K562 (cell line): ENCODE results near the gene PCK1. TPM values are rescaled to one million over a fixed set of nuclear protein-coding genes. Genes with fewer than 3 reads are reported as not detected.
A peak's percentile ranks its signal among the peaks of the same experiment; 100 is the strongest.

ENCODE experiments used
- GTF2A2 ChIP-seq: IDR thresholded peaks from 2 replicates; pipeline ENCODE4 v1.6.1; 2016; ENCODE audit warnings: mild to moderate bottlenecking, missing genetic modification characterization, missing compliant biosample characterization
- HIVEP1 ChIP-seq: fragments of 250-450 bp; sonication (Bioruptor Pico); IDR thresholded peaks from 2 replicates; pipeline ENCODE4 v1.4.0; 2020; ENCODE audit warnings: mild to moderate bottlenecking
- KAT8 ChIP-seq: fragments of 450-650 bp; IDR thresholded peaks from 2 replicates; pipeline ENCODE4 v1.6.1; 2016; ENCODE audit warnings: low read depth, mild to moderate bottlenecking
- KDM1A ChIP-seq, 2 experiments: fragments of 450-650 bp; IDR thresholded peaks; 2 replicates each; pipeline ENCODE4 v1.6.1; 2016; ENCODE audit warnings: mild to moderate bottlenecking in 2 of 2
- L3MBTL2 ChIP-seq: fragments of 450-650 bp; IDR thresholded peaks from 2 replicates; pipeline ENCODE4 v1.6.1; 2016; ENCODE audit warnings: mild to moderate bottlenecking, moderate library complexity
- NEUROD1 ChIP-seq: fragments of 150-350 bp; IDR thresholded peaks from 2 replicates; pipeline ENCODE4 v1.6.1; 2014; ENCODE audit warnings: borderline replicate concordance, low read length, low read depth; ENCODE audit not compliant: partially characterized antibody
- NFIX ChIP-seq: fragments of 250-450 bp; sonication (Bioruptor Pico); IDR thresholded peaks from 2 replicates; pipeline ENCODE4 v1.4.0; 2020; ENCODE audit warnings: low read depth, mild to moderate bottlenecking, moderate library complexity
- RBM15 ChIP-seq: fragments of 200-400 bp; formaldehyde crosslinking; IDR thresholded peaks from 2 replicates; pipeline ENCODE4 v1.6.1; 2018; ENCODE audit warnings: mild to moderate bottlenecking, low read length, moderate library complexity; ENCODE audit not compliant: insufficient read depth
- RREB1 ChIP-seq: fragments of 250-450 bp; sonication (Bioruptor Pico); IDR thresholded peaks from 2 replicates; pipeline ENCODE4 v1.4.0; 2020
- SRSF3 ChIP-seq: fragments of 200-400 bp; formaldehyde crosslinking; IDR thresholded peaks from 2 replicates; pipeline ENCODE4 v1.6.1; 2016; ENCODE audit warnings: mild to moderate bottlenecking, low read length, moderate library complexity; ENCODE audit not compliant: insufficient read depth
- TSHZ1 ChIP-seq: fragments of 250-450 bp; sonication (Bioruptor Pico); IDR thresholded peaks from 2 replicates; pipeline ENCODE4 v1.4.0; 2020; ENCODE audit warnings: mild to moderate bottlenecking, moderate library complexity
- ZNF274 ChIP-seq: IDR thresholded peaks from 2 replicates; pipeline ENCODE4 v1.6.1; 2011; ENCODE audit warnings: low read depth, mild to moderate bottlenecking, low read length, moderate library complexity, borderline replicate concordance
- ZNF778 ChIP-seq: fragments of 450-650 bp; formaldehyde crosslinking; IDR thresholded peaks from 2 replicates; pipeline ENCODE4 v1.4.0; 2020; ENCODE audit warnings: mild to moderate bottlenecking, moderate library complexity
- ZNF79 ChIP-seq: fragments of 250-450 bp; sonication (Bioruptor Pico); IDR thresholded peaks from 2 replicates; pipeline ENCODE4 v1.4.0; 2020; ENCODE audit warnings: low read depth, mild to moderate bottlenecking, moderate library complexity
- polyA plus RNA-seq, 8 experiments: library from polyadenylated mRNA; depleted of rRNA in 4 of 8; stranded (reverse) in 5 of 8; unstranded in 3 of 8; fragments of >200 nt; fragmentation: Nextera tagmentation in 2 of 8; fragmentation: Illumina TruSeq in 1 of 8; extraction: Ambion mirVana in 2 of 8; extraction: Trizol in 1 of 8; gene quantifications; 2 replicates each; pipeline versions ENCODE4 v1.2.1 to v1.2.3, GENCODE V29; 2011 to 2014; ENCODE audit warnings: inconsistent platforms in 1 of 8, missing spikeins in 1 of 8
- total RNA-seq, 7 experiments: library from RNA; depleted of rRNA in 6 of 7; stranded (reverse); fragments of >200 nt in 6 of 7; fragmentation: Illumina TruSeq in 2 of 7; extraction: Trizol in 2 of 7; gene quantifications; 2 replicates each; pipeline versions ENCODE4 v1.2.1 to v1.2.3, GENCODE V29; 2011 to 2021; ENCODE audit warnings: low replicate concordance in 1 of 7
- TF ChIP-seq, protein P1 (sequence below): sonication (generic); formaldehyde crosslinking; IDR thresholded peaks from 2 replicates; pipeline ENCODE4 v1.8.1; 2022; ENCODE audit warnings: missing genetic modification reagents

Gene PCK1
- total and polyA plus RNA-seq, 9 of the 15 experiments (the other 6 are each of a cell fraction or from before 2014, with no cell fraction given) = 0.05 to 0.73 (median 0.15) TPM

- TF ChIP-seq, protein P1, sequence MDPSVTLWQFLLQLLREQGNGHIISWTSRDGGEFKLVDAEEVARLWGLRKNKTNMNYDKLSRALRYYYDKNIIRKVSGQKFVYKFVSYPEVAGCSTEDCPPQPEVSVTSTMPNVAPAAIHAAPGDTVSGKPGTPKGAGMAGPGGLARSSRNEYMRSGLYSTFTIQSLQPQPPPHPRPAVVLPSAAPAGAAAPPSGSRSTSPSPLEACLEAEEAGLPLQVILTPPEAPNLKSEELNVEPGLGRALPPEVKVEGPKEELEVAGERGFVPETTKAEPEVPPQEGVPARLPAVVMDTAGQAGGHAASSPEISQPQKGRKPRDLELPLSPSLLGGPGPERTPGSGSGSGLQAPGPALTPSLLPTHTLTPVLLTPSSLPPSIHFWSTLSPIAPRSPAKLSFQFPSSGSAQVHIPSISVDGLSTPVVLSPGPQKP (CRISPR knock-in tag) = no peak
- TF ChIP-seq NFIX (CRISPR knock-in tag) (no peak), RBM15 (no peak), KDM1A (IDR thresholded peaks at IDR 0.05) (peak; percentile 70 to 80), GTF2A2 (tag) (no peak), ZNF79 (no peak), ZNF778 (CRISPR knock-in tag) (no peak), NEUROD1 (no peak), L3MBTL2 (no peak), KAT8 (no peak), HIVEP1 (CRISPR knock-in tag) (no peak), RREB1 (CRISPR knock-in tag) (no peak), ZNF274 (no peak), TSHZ1 (no peak), SRSF3 (no peak)
These were observed 17.0 kb downstream of the PCK1 start (continued) for GRCh38 chr20:57577679-57578475.
